Ishikawa (cell line): Measurements from ENCODE around the gene BNIP1.

Experiments
- CEBPB ChIP-seq: IDR thresholded peaks from 2 replicates; pipeline ENCODE4 v1.6.1; 2012
- CREB1 ChIP-seq: IDR thresholded peaks from 2 replicates; pipeline ENCODE4 v1.6.1; 2012; ENCODE audit warnings: low read depth
- EGR1 ChIP-seq: IDR thresholded peaks from 2 replicates; pipeline ENCODE4 v1.6.1; 2012
- EP300 ChIP-seq: IDR thresholded peaks from 2 replicates; pipeline ENCODE4 v1.6.1; 2012; ENCODE audit warnings: borderline replicate concordance
- FOXM1 ChIP-seq: IDR thresholded peaks from 2 replicates; pipeline ENCODE4 v1.6.1; 2012; ENCODE audit warnings: low read depth, borderline replicate concordance
- MAX ChIP-seq: IDR thresholded peaks from 2 replicates; pipeline ENCODE4 v1.6.1; 2012
- NFIC ChIP-seq: IDR thresholded peaks from 2 replicates; pipeline ENCODE4 v1.6.1; 2012
- RAD21 ChIP-seq: IDR thresholded peaks from 2 replicates; pipeline ENCODE4 v1.6.1; 2012; ENCODE audit warnings: low read depth
- REST ChIP-seq: IDR thresholded peaks from 2 replicates; pipeline ENCODE4 v1.6.1; 2012; ENCODE audit warnings: low read depth, mild to moderate bottlenecking
- TAF1 ChIP-seq: IDR thresholded peaks from 2 replicates; pipeline ENCODE4 v1.6.1; 2012; ENCODE audit warnings: low read depth, mild to moderate bottlenecking
- TCF12 ChIP-seq: IDR thresholded peaks from 2 replicates; pipeline ENCODE4 v1.6.1; 2012; ENCODE audit warnings: low read depth
- TEAD4 ChIP-seq: IDR thresholded peaks from 2 replicates; pipeline ENCODE4 v1.6.1; 2012
- USF1 ChIP-seq: IDR thresholded peaks from 2 replicates; pipeline ENCODE4 v1.6.1; 2012
- YY1 ChIP-seq: IDR thresholded peaks from 2 replicates; pipeline ENCODE4 v1.6.1; 2012; ENCODE audit warnings: low read depth
- ZBTB7A ChIP-seq: IDR thresholded peaks from 2 replicates; pipeline ENCODE4 v1.6.1; 2012; ENCODE audit warnings: low read depth

Gene BNIP1

GRCh38 chr5:173210877-173211276, 66.5 kb downstream of the BNIP1 start:
- no peak for TF ChIP-seq MAX
- no peak for TF ChIP-seq TAF1
- TF ChIP-seq TEAD4 = no peak
- TF ChIP-seq NFIC = no peak
- no peak for TF ChIP-seq YY1
- TF ChIP-seq ZBTB7A = no peak
- TF ChIP-seq USF1 = no peak
- TF ChIP-seq FOXM1 = no peak
- no peak for TF ChIP-seq REST
- TF ChIP-seq RAD21 = no peak
- no peak for TF ChIP-seq EGR1
- TF ChIP-seq TCF12 = no peak
- no peak for TF ChIP-seq CREB1
- no peak for TF ChIP-seq EP300
- no peak for TF ChIP-seq CEBPB

- TF ChIP-seq CREB1 (no peak), YY1 (no peak), FOXM1 (no peak), REST (no peak)
These were observed 67.0 kb downstream of the BNIP1 start for GRCh38 chr5:173211284-173211683.

GRCh38 chr5:173213236-173213933, 69.1 kb downstream of the BNIP1 start:
- TF ChIP-seq ZBTB7A (no peak), NFIC (no peak), EP300 (no peak), MAX (no peak), USF1 (no peak), YY1 (no peak), TEAD4 (no peak), TCF12 (no peak), REST (no peak), RAD21 (no peak), EGR1 (no peak), CEBPB (no peak), FOXM1 (no peak), CREB1 (no peak), TAF1 (no peak)
